HCT116 (cell line): ENCODE results near the gene ZDHHC1. TPM values are rescaled to one million over a fixed set of nuclear protein-coding genes. Genes with fewer than 3 reads are reported as not detected.
A peak's percentile ranks its signal among the peaks of the same experiment; 100 is the strongest.

Source experiments
- ATAC-seq: fragments of 200-7000 bp; cut with Tn5 transposase; 2 replicates; pipeline ENCODE4 v1.9.1; 2020; ENCODE audit warnings: mild to moderate bottlenecking, moderate library complexity
- BruUV-seq: library from RNA; stranded (reverse); fragments of 400-500 nt; replicated peaks from 2 replicates; lab custom pipeline; 2021; lab: Mats Ljungman, UMichigan
- CTCF ChIA-PET: fragments of 300-600 bp; sonication (Branson Sonifier 250); formaldehyde crosslinking; loops from one replicate; lab custom pipeline; 2021; ENCODE audit warnings: antibody characterized with exemption; lab: Charles Lee
- POLR2A ChIA-PET: fragments of 300-600, 350-600 bp; sonication (Branson Sonifier 250); formaldehyde crosslinking; loops from one replicate; lab custom pipeline; 2021; ENCODE audit warnings: antibody characterized with exemption; lab: Charles Lee
- RAD21 ChIA-PET, 2 experiments: fragments of 300-600 bp; sonication (Branson Sonifier 250); formaldehyde crosslinking; loops; one replicate each; lab custom pipeline; 2023; ENCODE audit warnings: low total read pairs in 2 of 2; ENCODE audit not compliant: uncharacterized antibody in 2 of 2, unreplicated experiment in 2 of 2, low non-redundant PET in 1 of 2; lab: Charles Lee
- DNase-seq: peaks from one replicate; pipeline ENCODE4 v3.0.0-alpha.2; 2010; ENCODE audit warnings: low read depth, low spot score
- H2AFZ ChIP-seq: fragments of 200-600 bp; shearing (Covaris generic), sonication (generic); 2 replicates; pipeline ENCODE4 v1.6.1; 2017; ENCODE audit warnings: low read depth, mixed run types, mixed read lengths, antibody characterized with exemption, low read length; ENCODE audit not compliant: poor library complexity, severe bottlenecking
- H3K27ac ChIP-seq: 2 replicates; pipeline ENCODE4 v1.5.1; 2012; ENCODE audit warnings: low read depth, low read length
- H3K27me3 ChIP-seq: fragments of 200-600 bp; sonication (generic); 2 replicates; pipeline ENCODE4 v1.6.1; 2016; ENCODE audit warnings: mixed run types, low read length, mixed read lengths; ENCODE audit not compliant: insufficient read depth
- H3K36me3 ChIP-seq, 2 experiments: fragments of 200-500 bp in 1 of 2; fragments of 200-600 bp in 1 of 2; sonication (Bioruptor generic) in 1 of 2; sonication (generic) in 1 of 2; 2 replicates each; pipeline versions ENCODE4 v1.5.1 to v1.6.1; 2014 to 2016; ENCODE audit warnings: low read length in 2 of 2, inconsistent platforms in 1 of 2, mixed read lengths in 1 of 2, mixed run types in 1 of 2; ENCODE audit not compliant: insufficient read depth in 2 of 2, control insufficient read depth in 1 of 2
- H3K4me1 ChIP-seq, 2 experiments: fragments of 200-600 bp in 1 of 2; sonication (generic) in 1 of 2; 2 replicates each; pipeline versions ENCODE4 v1.5.1 to v1.6.1; 2012 to 2017; ENCODE audit warnings: low read length in 2 of 2, inconsistent platforms in 1 of 2, mild to moderate bottlenecking in 1 of 2, mixed read lengths in 1 of 2, mixed run types in 1 of 2, moderate library complexity in 1 of 2; ENCODE audit not compliant: insufficient read depth in 2 of 2, control insufficient read depth in 1 of 2
- H3K4me2 ChIP-seq: fragments of 200-600 bp; sonication (generic); 2 replicates; pipeline ENCODE4 v1.6.1; 2017; ENCODE audit warnings: mixed run types, low read length, mixed read lengths
- H3K4me3 ChIP-seq, 2 experiments: fragments of 200-600 bp in 1 of 2; sonication (generic) in 1 of 2; replicated peaks in 1 of 2; 2 replicates each; pipeline ENCODE4 v1.5.1; 2011 to 2016; ENCODE audit warnings: low read length in 2 of 2, control low read depth in 1 of 2, low read depth in 1 of 2, mild to moderate bottlenecking in 1 of 2, mixed read lengths in 1 of 2, mixed run types in 1 of 2
- H3K79me2 ChIP-seq: fragments of 200-600 bp; sonication (generic); 2 replicates; pipeline ENCODE4 v1.6.1; 2017; ENCODE audit warnings: mild to moderate bottlenecking, mixed run types, low read length, moderate library complexity, mixed read lengths; ENCODE audit not compliant: insufficient read depth
- H3K9ac ChIP-seq: fragments of 200-600 bp; sonication (generic); 2 replicates; pipeline ENCODE4 v1.6.1; 2016; ENCODE audit warnings: low read length, mixed read lengths
- H3K9me2 ChIP-seq: fragments of 200-600 bp; sonication (generic), shearing (Covaris generic); 2 replicates; pipeline ENCODE4 v1.6.1; 2017; ENCODE audit warnings: mixed run types, mild to moderate bottlenecking, moderate library complexity; ENCODE audit not compliant: insufficient read depth
- H3K9me3 ChIP-seq, 2 experiments: fragments of 200-500 bp in 1 of 2; fragments of 200-600 bp in 1 of 2; sonication (Bioruptor generic) in 1 of 2; sonication (generic) in 1 of 2; 2 replicates each; pipeline ENCODE4 v1.6.1; 2014 to 2017; ENCODE audit warnings: low read length in 2 of 2, mixed read lengths in 2 of 2, inconsistent platforms in 1 of 2, low read depth in 1 of 2, mild to moderate bottlenecking in 1 of 2, mixed run types in 1 of 2, moderate library complexity in 1 of 2; ENCODE audit not compliant: control insufficient read depth in 1 of 2, insufficient read depth in 1 of 2
- H4K20me1 ChIP-seq: fragments of 200-600 bp; sonication (generic), shearing (Covaris generic); 2 replicates; pipeline ENCODE4 v1.6.1; 2017; ENCODE audit warnings: mixed run types, mild to moderate bottlenecking, moderate library complexity; ENCODE audit not compliant: insufficient read depth
- ATF3 ChIP-seq: IDR thresholded peaks from 2 replicates; pipeline ENCODE4 v1.6.1; 2012
- CTCF ChIP-seq, 3 experiments: fragments of 200-600 bp in 1 of 3; sonication (generic) in 1 of 3; IDR thresholded peaks in 2 of 3; conservative IDR thresholded peaks in 1 of 3; 2 replicates each; pipeline ENCODE4 v1.5.1; 2012 to 2017; ENCODE audit warnings: low read depth in 2 of 3, low read length in 2 of 3, antibody characterized with exemption in 1 of 3, borderline replicate concordance in 1 of 3, control low read depth in 1 of 3, mild to moderate bottlenecking in 1 of 3, mixed read lengths in 1 of 3, mixed run types in 1 of 3, moderate library complexity in 1 of 3; ENCODE audit not compliant: insufficient read depth in 1 of 3
- EGR1 ChIP-seq: IDR thresholded peaks from 2 replicates; pipeline ENCODE4 v1.6.1; 2012; ENCODE audit warnings: low read depth
- ELF1 ChIP-seq: IDR thresholded peaks from 2 replicates; pipeline ENCODE4 v1.6.1; 2012; ENCODE audit warnings: low read depth, borderline replicate concordance
- EZH2phosphoT487 ChIP-seq: fragments of 200-600 bp; IDR thresholded peaks from 2 replicates; pipeline ENCODE4 v1.6.1; 2018; ENCODE audit warnings: antibody characterized with exemption, borderline replicate concordance
- FOSL1 ChIP-seq: IDR thresholded peaks from 2 replicates; pipeline ENCODE4 v1.6.1; 2012; ENCODE audit warnings: low read depth
- JUND ChIP-seq: IDR thresholded peaks from 2 replicates; pipeline ENCODE4 v1.6.1; 2012
- MAX ChIP-seq: IDR thresholded peaks from 2 replicates; pipeline ENCODE4 v1.6.1; 2012
- POLR2A ChIP-seq: IDR thresholded peaks from 2 replicates; pipeline ENCODE4 v1.7.0; 2011; ENCODE audit warnings: borderline replicate concordance; ENCODE audit not compliant: insufficient read depth, insufficient read length; ENCODE audit errors: extremely low read depth
- RAD21 ChIP-seq: IDR thresholded peaks from 2 replicates; pipeline ENCODE4 v1.6.1; 2012; ENCODE audit warnings: low read depth, mild to moderate bottlenecking
- SRF ChIP-seq: IDR thresholded peaks from 2 replicates; pipeline ENCODE4 v1.6.1; 2012; ENCODE audit warnings: low read depth
- TCF7L2 ChIP-seq: IDR thresholded peaks from 2 replicates; pipeline ENCODE4 v1.7.0; 2011; ENCODE audit warnings: borderline replicate concordance, inconsistent platforms; ENCODE audit not compliant: insufficient read depth, insufficient read length; ENCODE audit errors: extremely low read depth
- ZBTB33 ChIP-seq: IDR thresholded peaks from 2 replicates; pipeline ENCODE4 v1.6.1; 2011; ENCODE audit warnings: mild to moderate bottlenecking, low read length, moderate library complexity; ENCODE audit not compliant: insufficient replicate concordance; ENCODE audit errors: extremely low read depth
- ZNF274 ChIP-seq: fragments of 200-500 bp; sonication (Bioruptor generic); IDR thresholded peaks from 2 replicates; pipeline ENCODE4 v1.6.1; 2014; ENCODE audit warnings: mild to moderate bottlenecking, low read depth, low read length, inconsistent platforms
- intact Hi-C: fragments of 100-400 bp; cut with micrococcal nuclease; formaldehyde crosslinking; loops from 2 replicates; pipeline ENCODE4 v1.10.0; 2022
- total RNA-seq: library from RNA; stranded (reverse); gene quantifications from one replicate; pipeline ENCODE4 v1.2.1, GENCODE V29; 2021; ENCODE audit not compliant: unreplicated experiment

The ZDHHC1 gene
- total RNA-seq, 1 experiment from 2014 or later: 9.1 TPM

GRCh38 chr16:67399218-67399733 is 17.0 kb downstream of the ZDHHC1 start:
- Histone ChIP-seq H3K9ac (no peak overlapping the region), H3K9me3 (no peaks in the 10 kb centered on the region), H4K20me1 (no peaks in the 10 kb centered on the region), H3K36me3 (no peaks in the 10 kb centered on the region), H2AFZ (no peak overlapping the region), H3K4me3 (no peak overlapping the region), H3K27me3 (no peaks in the 10 kb centered on the region), H3K4me2 (no peak overlapping the region), H3K9me2 (no peaks in the 10 kb centered on the region), H3K27ac (no peak overlapping the region), H3K79me2 (no peaks in the 10 kb centered on the region), H3K4me1 (peaks cover 16 to 28% of the 10 kb centered on the region in 2 experiments)
- intact Hi-C loops: loop anchor here (5.0 kb wide), 1 partner anchor 137 kb away; no protein-coding TSS in a partner anchor
- DNase-seq (no peak), ATAC-seq (peak; percentile 72)
- ChIA-PET CTCF (interaction anchor here (0.8 to 1.4 kb wide), 2 partner anchors 121 to 139 kb away, joined by 3 to 4 read pairs; no protein-coding TSS in a partner anchor), POLR2A (no interaction called here), RAD21 (interaction anchor here in 1 of 2 experiments (0.9 kb wide), 1 partner anchor 139 kb away, joined by 5 read pairs; no protein-coding TSS in a partner anchor)
- BruUV-seq: no TSS peak
- TF ChIP-seq RAD21 (peak; percentile 71), CTCF (IDR thresholded peaks at IDR 0.05 in 2 of 3, conservative IDR thresholded peaks at IDR 0.05 in 1 of 3; ENCODE audit: borderline replicate concordance in 1 of 3, insufficient read depth in 1 of 3, low read depth in 2 of 3, low read length in 2 of 3) (peak; percentile 58 to 72 (median 65); a peak in 5 of 6 replicates), SRF (no peak)

- no TSS peak for BruUV-seq
- no peaks in the 10 kb centered on the region for H4K20me1 ChIP-seq
- H3K27ac ChIP-seq: no peak overlapping the region
- H3K9me3 ChIP-seq: no peaks in the 10 kb centered on the region
- H3K36me3 ChIP-seq: no peaks in the 10 kb centered on the region
- H3K27me3 ChIP-seq: no peaks in the 10 kb centered on the region
- H3K9me2 ChIP-seq: no peaks in the 10 kb centered on the region
- RAD21 ChIA-PET: no interaction called here
- intact Hi-C loops: loop anchor here (5.0 kb wide), 1 partner anchor 136 kb away; no protein-coding TSS in a partner anchor
- H3K79me2 ChIP-seq: no peaks in the 10 kb centered on the region
- H3K4me1 ChIP-seq: peaks cover 11 to 22% of the 10 kb centered on the region in 2 experiments
- H2AFZ ChIP-seq: no peak overlapping the region
- no peak overlapping the region for H3K4me2 ChIP-seq
- DNase-seq: no peak
- POLR2A ChIA-PET: no interaction called here
- no peak overlapping the region for H3K9ac ChIP-seq
- CTCF ChIA-PET: interaction anchor here (1.4 kb wide), 1 partner anchor 138 kb away, joined by 4 read pairs; no protein-coding TSS in a partner anchor
- ATAC-seq: no peak
- no peak overlapping the region for H3K4me3 ChIP-seq
- TF ChIP-seq EZH2phosphoT487: no peak
- no peak for TF ChIP-seq POLR2A
- TF ChIP-seq ELF1: no peak
- TF ChIP-seq EGR1: no peak
- TF ChIP-seq ZBTB33: no peak
- no peak for TF ChIP-seq ATF3
- no peak for TF ChIP-seq TCF7L2
- no peak for TF ChIP-seq JUND
- TF ChIP-seq RAD21: no peak
- no peak for TF ChIP-seq FOSL1
- TF ChIP-seq ZNF274: no peak
- TF ChIP-seq MAX: no peak
These were observed 17.6 kb downstream of the ZDHHC1 start for GRCh38 chr16:67398546-67399217.
